Astrocyte (in vitro differentiated cells and primary cell): ENCODE results near the gene CMIP. TPM values are rescaled to one million over a fixed set of nuclear protein-coding genes. Genes with fewer than 3 reads are reported as not detected.
"Not testable (repeated sequence)": the region's sequence is repeated elsewhere in the genome, so short reads cannot be mapped to it uniquely, and the experiment has no call there.

Experiments
- DNase-seq: peaks from one replicate; pipeline ENCODE4 v3.0.0-alpha.2; 2010; ENCODE audit warnings: low read depth
- FAIRE-seq: peaks from 2 replicates; lab custom pipeline; 2011; peaks lifted over from hg19 to GRCh38; lab: Jason Lieb, UNC
- H2AFZ ChIP-seq: 2 replicates; pipeline ENCODE4 v1.6.0; 2012; ENCODE audit warnings: low read depth, low read length, inconsistent platforms
- H3K27ac ChIP-seq: 2 replicates; pipeline ENCODE4 v1.5.1; 2011; ENCODE audit warnings: low read depth, low read length, inconsistent platforms
- H3K27me3 ChIP-seq: 2 replicates; pipeline ENCODE4 v1.6.0; 2011; ENCODE audit warnings: low read length, inconsistent platforms; ENCODE audit not compliant: insufficient read depth
- H3K36me3 ChIP-seq: 2 replicates; pipeline ENCODE4 v1.5.1; 2011; ENCODE audit warnings: low read length, inconsistent platforms; ENCODE audit not compliant: insufficient read depth
- H3K4me1 ChIP-seq: 2 replicates; pipeline ENCODE4 v1.5.1; 2011; ENCODE audit warnings: low read length, inconsistent platforms; ENCODE audit not compliant: insufficient read depth
- H3K4me2 ChIP-seq: 2 replicates; pipeline ENCODE4 v1.6.0; 2012; ENCODE audit warnings: low read length, inconsistent platforms
- H3K4me3 ChIP-seq: 2 replicates; pipeline ENCODE4 v1.5.1; 2011; ENCODE audit warnings: low read depth, mild to moderate bottlenecking, low read length, inconsistent platforms; ENCODE audit not compliant: insufficient read depth
- H3K79me2 ChIP-seq: 2 replicates; pipeline ENCODE4 v1.6.0; 2012; ENCODE audit warnings: mild to moderate bottlenecking, low read length, inconsistent platforms; ENCODE audit not compliant: insufficient read depth
- H3K9ac ChIP-seq: 2 replicates; pipeline ENCODE4 v1.6.0; 2012; ENCODE audit warnings: mild to moderate bottlenecking, low read length, inconsistent platforms
- H3K9me3 ChIP-seq: 2 replicates; pipeline ENCODE4 v1.5.1; 2012; ENCODE audit warnings: low read depth, mild to moderate bottlenecking, low read length, inconsistent platforms; ENCODE audit not compliant: insufficient read depth
- H4K20me1 ChIP-seq: 2 replicates; pipeline ENCODE4 v1.6.0; 2012; ENCODE audit warnings: low read length, inconsistent platforms; ENCODE audit not compliant: insufficient read depth
- H3K27ac Mint-ChIP-seq: one replicate; pipeline ENCODE4 v1.8.0; 2021; ENCODE audit warnings: mild to moderate bottlenecking, mixed read lengths; ENCODE audit not compliant: unreplicated experiment
- H3K27me3 Mint-ChIP-seq: one replicate; pipeline ENCODE4 v1.8.0; 2021; ENCODE audit warnings: low read depth, mixed read lengths; ENCODE audit not compliant: unreplicated experiment
- H3K36me3 Mint-ChIP-seq: one replicate; pipeline ENCODE4 v1.8.0; 2021; ENCODE audit warnings: low read depth, mixed read lengths; ENCODE audit not compliant: unreplicated experiment
- H3K4me1 Mint-ChIP-seq: one replicate; pipeline ENCODE4 v1.8.0; 2021; ENCODE audit warnings: low read depth, mixed read lengths; ENCODE audit not compliant: unreplicated experiment
- H3K4me3 Mint-ChIP-seq: one replicate; pipeline ENCODE4 v1.8.0; 2021; ENCODE audit warnings: mild to moderate bottlenecking, moderate library complexity, mixed read lengths; ENCODE audit not compliant: unreplicated experiment
- H3K9me3 Mint-ChIP-seq: one replicate; pipeline ENCODE4 v1.8.0; 2021; ENCODE audit warnings: mild to moderate bottlenecking, mixed read lengths; ENCODE audit not compliant: unreplicated experiment
- CTCF ChIP-seq: IDR thresholded peaks from 2 replicates; pipeline ENCODE4 v1.5.1; 2011; ENCODE audit warnings: low read depth, mild to moderate bottlenecking, inconsistent platforms, low read length, moderate library complexity; ENCODE audit not compliant: insufficient read depth
- EZH2 ChIP-seq: IDR thresholded peaks from 2 replicates; pipeline ENCODE4 v1.6.1; 2012; ENCODE audit warnings: mild to moderate bottlenecking, low read length, inconsistent platforms; ENCODE audit not compliant: insufficient read depth
- total RNA-seq: library from RNA; stranded (reverse); gene quantifications from 2 replicates; pipeline ENCODE4 v1.2.1, GENCODE V29; 2021

Gene CMIP
- total RNA-seq, 1 donor from 2014 or later: 71.5 TPM

DNA sequence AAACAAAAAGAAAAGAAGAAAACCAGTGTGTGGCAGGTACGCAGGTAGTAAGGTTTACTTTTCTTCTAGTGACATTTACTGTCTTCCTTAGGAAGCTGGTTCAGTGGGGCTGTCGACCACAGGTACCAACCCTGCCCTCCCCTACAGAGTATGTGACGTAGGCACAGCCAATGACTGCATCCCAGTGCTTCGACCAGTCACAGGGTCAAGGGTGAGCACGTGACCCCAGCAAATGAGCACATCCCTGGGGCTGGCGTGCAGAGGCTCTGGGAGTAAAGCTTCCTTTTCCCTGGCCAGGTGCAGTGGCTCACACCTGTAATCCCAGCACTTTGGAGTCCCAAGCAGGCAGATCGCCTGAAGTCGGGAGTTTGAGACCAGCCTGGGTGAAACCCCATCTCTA, 295.6 kb downstream of the CMIP start:
- no peak for TF ChIP-seq EZH2
- TF ChIP-seq CTCF: no peak
- H3K36me3 Mint-ChIP-seq: peaks cover under 1% of the 10 kb centered on the region
- H3K27me3 ChIP-seq: no peaks in the 10 kb centered on the region
- H4K20me1 ChIP-seq: no peaks in the 10 kb centered on the region
- no peak overlapping the region for H3K4me3 ChIP-seq
- FAIRE-seq (no peak), DNase-seq (no peak)
- no peaks in the 10 kb centered on the region for H3K9me3 ChIP-seq
- no peaks in the 10 kb centered on the region for H3K9me3 Mint-ChIP-seq
- no peak overlapping the region for H3K4me3 Mint-ChIP-seq
- no peak overlapping the region for H3K4me2 ChIP-seq
- no peak overlapping the region for H3K27ac ChIP-seq
- no peaks in the 10 kb centered on the region for H3K36me3 ChIP-seq
- no peak overlapping the region for H3K9ac ChIP-seq
- no peaks in the 10 kb centered on the region for H3K4me1 Mint-ChIP-seq
- no peaks in the 10 kb centered on the region for H3K79me2 ChIP-seq
- no peak overlapping the region for H3K27ac Mint-ChIP-seq
- peaks cover 4% of the 10 kb centered on the region for H3K4me1 ChIP-seq
- H2AFZ ChIP-seq: no peak overlapping the region
- H3K27me3 Mint-ChIP-seq: peaks cover 8% of the 10 kb centered on the region

DNA sequence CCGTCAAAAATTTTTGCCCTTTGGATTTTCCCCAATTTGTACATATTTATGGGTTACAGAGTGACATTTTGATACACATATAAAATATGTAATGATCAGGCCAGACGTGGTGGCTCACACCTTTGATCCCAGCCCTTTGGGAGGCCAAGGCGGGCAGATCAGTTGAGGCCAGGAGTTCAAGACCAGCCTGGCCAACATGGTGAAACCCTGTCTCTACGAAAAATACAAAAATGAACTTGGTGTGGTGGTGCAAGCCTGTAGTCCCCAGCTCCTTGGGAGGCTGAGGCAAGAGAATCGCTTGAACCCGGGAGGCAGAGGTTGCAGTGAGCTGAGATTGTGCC, 296.8 kb downstream of the CMIP start:
- not testable (repeated sequence) for H2AFZ ChIP-seq, H3K9me3 ChIP-seq, FAIRE-seq, H3K4me3 Mint-ChIP-seq, H3K4me1 ChIP-seq, H3K4me3 ChIP-seq, H3K36me3 ChIP-seq, H3K4me2 ChIP-seq, H3K36me3 Mint-ChIP-seq, H3K9ac ChIP-seq, H3K27ac ChIP-seq, H3K79me2 ChIP-seq, H3K27ac Mint-ChIP-seq, H3K27me3 ChIP-seq, DNase-seq, H3K9me3 Mint-ChIP-seq, H4K20me1 ChIP-seq, H3K4me1 Mint-ChIP-seq, H3K27me3 Mint-ChIP-seq

DNA sequence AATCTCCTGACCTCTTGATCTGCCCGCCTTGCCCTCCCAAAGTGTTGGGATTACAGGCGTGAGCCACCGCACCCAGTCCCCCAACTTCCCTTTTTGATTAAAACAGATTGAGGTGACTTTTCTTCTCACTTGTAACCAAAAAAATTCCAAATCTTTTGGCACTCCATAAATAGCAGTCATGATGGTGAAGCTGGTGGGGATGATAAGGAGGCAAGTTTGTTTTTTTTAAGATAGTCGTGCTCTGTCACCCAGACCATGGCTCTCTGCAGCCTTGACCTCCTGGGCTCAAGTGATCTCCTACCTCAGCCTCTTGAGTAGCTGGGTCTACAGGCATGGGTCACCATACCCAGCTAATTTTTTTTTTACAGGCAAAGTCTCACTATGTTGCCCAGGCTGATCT, 299.8 kb downstream of the CMIP start:
- Histone ChIP-seq H3K4me2 (no peak overlapping the region), H3K9ac (no peak overlapping the region), H4K20me1 (no peaks in the 10 kb centered on the region), H3K36me3 (no peaks in the 10 kb centered on the region), H3K4me1 (no peaks in the 10 kb centered on the region), H3K27ac (no peak overlapping the region), H3K9me3 (no peaks in the 10 kb centered on the region), H3K4me3 (no peak overlapping the region), H3K27me3 (no peaks in the 10 kb centered on the region), H3K79me2 (no peaks in the 10 kb centered on the region), H2AFZ (no peak overlapping the region)
- Mint-ChIP-seq H3K4me1 (peaks cover 11% of the 10 kb centered on the region), H3K4me3 (no peak overlapping the region), H3K27me3 (peaks cover 8% of the 10 kb centered on the region), H3K27ac (no peak overlapping the region), H3K36me3 (no peaks in the 10 kb centered on the region), H3K9me3 (no peaks in the 10 kb centered on the region)
- no peak for DNase-seq
- TF ChIP-seq CTCF (no peak), EZH2 (no peak)
- FAIRE-seq: no peak
